H54 (cell line): ENCODE measurements around the gene PALD1.

Source experiments
- DNase-seq: peaks from one replicate; pipeline ENCODE4 v3.0.0; 2011; ENCODE audit warnings: low spot score, mixed read lengths; ENCODE audit not compliant: insufficient read length
- FAIRE-seq: peaks from 3 replicates; lab custom pipeline; 2011; peaks lifted over from hg19 to GRCh38; lab: Jason Lieb, UNC
- POLR2A ChIP-seq: IDR thresholded peaks from 2 replicates; pipeline ENCODE4 v1.6.1; 2011; ENCODE audit warnings: low read depth, mild to moderate bottlenecking, low read length

Gene PALD1

DNA sequence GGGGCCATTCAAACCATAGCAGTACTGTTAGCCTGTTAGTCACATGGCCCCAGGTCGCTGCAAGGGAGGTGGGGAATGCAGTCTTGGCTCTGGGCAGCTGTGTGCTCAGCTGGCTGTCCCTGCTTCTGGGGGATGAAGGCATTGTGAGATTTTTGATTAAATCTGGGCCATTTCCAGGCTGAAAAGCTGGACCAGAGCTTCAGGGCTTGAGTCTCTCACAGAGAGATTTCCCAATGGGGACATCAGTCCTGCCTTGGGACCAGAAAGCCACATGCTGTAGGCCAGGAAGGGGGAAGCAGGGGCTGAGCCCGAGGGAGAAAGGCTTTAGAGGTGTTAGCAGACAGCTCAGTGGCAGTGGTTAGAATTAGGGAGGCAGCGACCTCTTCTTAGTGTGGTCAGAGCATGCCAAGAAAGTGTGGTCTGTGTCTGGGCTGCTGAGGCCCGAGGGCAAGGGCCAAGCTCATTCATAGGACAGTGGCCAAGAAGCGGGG is 33.6 kb downstream of the PALD1 start:
- no peak for FAIRE-seq
- DNase-seq = no peak
- no peak for TF ChIP-seq POLR2A

DNA sequence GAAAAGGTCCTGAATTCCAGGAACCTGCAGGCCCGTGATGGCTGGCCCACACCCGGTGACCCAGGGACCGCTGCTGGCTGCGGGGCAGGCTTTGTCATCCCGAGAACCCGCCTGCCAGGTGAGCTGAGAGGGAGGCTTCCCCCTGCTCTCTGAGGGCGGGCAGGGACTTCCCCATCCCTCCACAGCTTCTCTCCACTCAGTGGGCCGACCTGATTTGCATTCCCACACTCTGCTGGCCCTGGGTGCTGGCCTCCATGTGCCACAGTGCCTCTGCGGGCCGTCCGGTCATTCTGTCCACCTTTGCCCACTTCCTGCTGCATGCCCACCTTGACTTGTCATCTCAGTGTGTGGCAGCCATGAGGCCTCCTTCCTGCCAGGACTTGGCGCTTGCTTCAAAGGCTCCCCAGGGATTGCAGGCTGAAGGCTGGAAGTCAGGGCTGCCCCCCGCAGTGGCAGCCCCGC is 35.3 kb downstream of the PALD1 start:
- TF ChIP-seq POLR2A = no peak
- FAIRE-seq (no peak), DNase-seq (no peak)

DNA sequence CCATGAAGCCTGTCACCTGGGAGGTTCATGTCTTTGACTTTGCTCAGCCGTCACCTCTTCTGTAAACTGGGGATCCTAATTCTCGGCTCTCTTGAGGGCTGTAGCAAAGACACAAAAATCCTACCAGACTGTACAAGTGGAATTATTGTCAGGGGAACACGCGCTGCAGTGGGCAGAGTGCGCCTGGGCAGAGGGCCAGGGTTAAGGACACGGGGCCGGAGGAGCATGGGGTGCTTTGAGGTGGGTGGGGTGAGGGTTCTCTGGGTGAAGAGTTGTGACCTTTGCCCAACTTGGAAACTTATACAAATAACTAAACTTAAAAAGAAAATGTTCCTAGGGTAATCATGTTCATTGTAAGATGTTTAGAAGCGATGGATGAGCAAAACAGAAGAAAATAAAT is 36.0 kb downstream of the PALD1 start:
- FAIRE-seq (no peak), DNase-seq (no peak)
- TF ChIP-seq POLR2A = no peak

DNA sequence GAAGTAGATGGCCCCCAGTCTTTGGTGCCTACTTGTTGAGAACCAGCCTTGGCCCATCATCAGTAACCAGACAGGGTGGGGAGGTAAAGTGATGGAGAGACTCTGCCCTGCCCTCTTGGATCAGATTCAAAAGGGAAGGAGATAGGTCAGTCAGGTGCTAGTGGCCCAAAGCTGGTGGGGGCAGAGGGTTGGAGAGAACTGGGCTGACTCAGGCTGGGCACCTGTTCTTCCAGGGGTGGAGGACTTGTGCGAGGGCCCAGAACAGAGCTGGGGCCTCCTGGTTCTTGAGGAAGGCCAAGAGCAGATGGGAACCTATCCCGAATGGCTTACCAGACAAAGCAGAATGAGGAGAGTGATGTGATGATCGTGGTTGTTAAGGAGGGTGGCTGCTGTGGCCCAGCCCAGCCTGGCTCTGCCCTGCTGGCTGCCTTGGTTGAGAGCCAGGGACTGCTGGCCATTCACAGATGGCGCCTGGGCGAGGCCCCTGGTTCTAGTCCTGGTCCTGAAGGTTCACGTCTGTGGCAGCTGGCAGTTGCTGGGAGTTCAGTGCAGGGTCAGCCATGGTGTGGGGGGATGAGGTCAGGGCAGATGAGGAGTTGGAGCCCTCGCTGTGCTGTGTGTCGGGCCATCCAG is 36.6 kb downstream of the PALD1 start:
- no peak for DNase-seq
- no peak for TF ChIP-seq POLR2A
- no peak for FAIRE-seq

DNA sequence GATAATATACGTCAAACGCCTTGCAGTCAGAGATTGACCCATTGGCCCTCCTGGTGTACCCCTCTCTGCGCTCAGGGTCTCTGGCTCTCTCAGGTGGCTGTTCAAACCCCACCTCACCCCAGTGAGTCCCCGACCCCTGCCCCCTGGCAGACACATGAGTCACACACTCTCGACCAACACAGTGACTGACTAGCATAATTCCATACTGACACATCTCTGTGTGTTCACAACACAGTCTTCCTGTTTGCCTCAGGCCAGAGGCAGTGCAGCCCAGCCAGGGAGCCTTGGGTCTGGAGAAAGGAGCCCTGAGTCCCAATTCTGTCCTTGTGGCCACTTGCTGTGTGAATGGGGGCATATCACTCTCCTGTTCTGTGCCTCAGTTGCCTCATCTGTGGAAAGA is 40.1 kb downstream of the PALD1 start:
- FAIRE-seq (peak; percentile 58), DNase-seq (peak; percentile 83)
- no peak for TF ChIP-seq POLR2A

DNA sequence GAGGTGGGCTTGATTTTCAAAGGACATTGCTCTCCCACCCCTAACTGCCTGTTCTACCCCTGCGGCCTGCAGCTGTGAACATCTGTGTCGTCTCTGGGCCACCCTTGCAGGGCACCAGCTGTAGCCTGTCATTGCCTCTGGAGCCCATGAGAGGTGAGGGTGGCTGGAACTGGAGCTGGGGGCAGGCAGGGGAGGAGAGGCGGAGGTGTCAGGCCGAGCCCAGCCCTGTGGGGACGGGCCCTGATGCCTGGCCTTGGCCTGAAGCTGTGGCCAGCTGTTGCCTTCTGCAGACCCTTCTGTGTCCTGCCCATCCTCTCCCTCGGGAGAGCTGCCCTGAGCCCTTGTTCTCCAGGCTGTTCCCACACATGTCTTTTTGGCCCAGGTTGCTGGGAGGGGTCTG is 44.5 kb downstream of the PALD1 start:
- DNase-seq (no peak), FAIRE-seq (no peak)
- no peak for TF ChIP-seq POLR2A

DNA sequence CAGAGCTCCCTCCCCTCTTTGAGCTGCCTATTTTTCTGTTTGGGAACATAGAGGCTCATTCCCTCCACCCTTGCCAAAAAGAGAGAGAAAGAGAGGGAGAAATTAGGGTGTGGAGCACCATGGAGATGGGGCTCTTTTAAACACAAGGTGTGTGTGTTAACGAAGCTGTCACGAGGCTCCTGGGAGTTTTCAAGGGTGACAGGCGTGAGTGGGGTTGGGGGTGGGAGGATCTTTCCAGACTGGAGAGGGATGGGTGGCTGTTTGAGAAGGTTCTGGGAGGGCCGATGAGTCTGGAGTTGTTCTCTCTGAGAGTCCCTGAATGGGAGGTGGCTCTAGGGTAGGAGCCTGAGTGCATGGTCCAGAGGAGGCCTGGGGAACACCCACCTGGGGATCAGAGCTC is 45.0 kb downstream of the PALD1 start:
- TF ChIP-seq POLR2A = no peak
- DNase-seq (no peak), FAIRE-seq (no peak)

DNA sequence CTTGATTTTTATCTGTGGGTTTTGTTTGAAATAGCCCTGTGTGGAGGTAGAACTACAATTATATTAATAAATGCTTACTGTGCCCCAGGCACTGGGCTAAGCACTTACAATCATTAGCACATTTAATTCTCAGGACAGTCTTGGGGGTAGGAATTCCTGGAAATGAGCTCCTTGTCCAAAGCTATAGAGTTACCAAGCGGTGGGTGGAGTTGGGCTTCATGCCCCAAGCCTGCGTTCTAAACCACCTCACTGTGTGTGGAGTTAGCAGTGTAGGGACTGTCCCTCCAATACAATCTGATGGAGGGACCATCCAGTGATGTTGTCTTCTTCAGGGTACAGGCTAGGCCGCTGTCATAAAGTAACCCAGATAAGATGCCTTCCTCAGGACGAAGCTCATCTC is 49.7 kb downstream of the PALD1 start:
- TF ChIP-seq POLR2A = no peak
- FAIRE-seq (no peak), DNase-seq (no peak)

DNA sequence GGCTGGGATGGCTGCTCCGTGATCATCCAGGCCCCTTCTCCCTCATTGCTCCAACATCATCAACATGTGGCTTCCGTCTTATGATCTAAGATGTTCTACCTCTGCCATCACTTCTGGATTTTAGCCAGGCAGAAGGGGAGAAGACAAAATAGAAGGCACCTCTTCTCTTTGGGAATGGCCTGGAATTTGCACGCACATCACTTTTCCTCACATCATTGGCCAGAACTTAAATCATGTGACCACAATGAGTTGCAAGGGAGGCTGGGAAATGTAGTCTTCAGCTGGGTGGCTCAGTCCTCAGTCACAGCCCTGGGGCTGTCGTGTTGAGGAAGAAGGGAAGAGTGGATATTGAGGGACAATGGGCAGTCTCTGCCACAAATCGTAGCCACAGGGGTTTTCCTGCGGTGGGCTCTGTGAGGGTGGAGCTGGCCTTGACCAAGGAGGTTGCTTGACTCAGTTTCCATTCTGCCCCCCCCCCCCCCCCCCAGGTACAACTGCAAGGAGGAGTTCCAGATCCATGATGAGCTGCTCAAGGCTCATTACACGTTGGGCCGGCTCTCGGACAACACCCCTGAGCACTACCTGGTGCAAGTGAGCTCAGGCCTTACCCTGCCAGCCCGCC is 50.3 kb downstream of the PALD1 start:
- FAIRE-seq (peak; percentile 88), DNase-seq (peak; percentile 90)
- TF ChIP-seq POLR2A = no peak

DNA sequence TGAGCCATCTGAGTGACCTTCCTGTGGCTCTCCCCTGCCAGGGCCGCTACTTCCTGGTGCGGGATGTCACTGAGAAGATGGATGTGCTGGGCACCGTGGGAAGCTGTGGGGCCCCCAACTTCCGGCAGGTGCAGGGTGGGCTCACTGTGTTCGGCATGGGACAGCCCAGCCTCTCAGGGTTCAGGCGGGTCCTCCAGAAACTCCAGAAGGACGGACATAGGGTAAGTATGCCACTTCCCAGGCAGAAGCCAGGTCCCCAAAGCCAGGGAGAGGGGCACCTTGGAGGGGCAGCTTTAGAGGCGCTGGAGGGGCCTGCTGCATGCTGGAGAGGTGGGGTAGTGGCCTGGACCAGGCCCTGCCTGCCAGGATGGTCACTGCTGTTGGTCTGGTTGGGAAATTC is 51.3 kb downstream of the PALD1 start:
- no peak for TF ChIP-seq POLR2A
- FAIRE-seq = no peak
- DNase-seq = no peak

DNA sequence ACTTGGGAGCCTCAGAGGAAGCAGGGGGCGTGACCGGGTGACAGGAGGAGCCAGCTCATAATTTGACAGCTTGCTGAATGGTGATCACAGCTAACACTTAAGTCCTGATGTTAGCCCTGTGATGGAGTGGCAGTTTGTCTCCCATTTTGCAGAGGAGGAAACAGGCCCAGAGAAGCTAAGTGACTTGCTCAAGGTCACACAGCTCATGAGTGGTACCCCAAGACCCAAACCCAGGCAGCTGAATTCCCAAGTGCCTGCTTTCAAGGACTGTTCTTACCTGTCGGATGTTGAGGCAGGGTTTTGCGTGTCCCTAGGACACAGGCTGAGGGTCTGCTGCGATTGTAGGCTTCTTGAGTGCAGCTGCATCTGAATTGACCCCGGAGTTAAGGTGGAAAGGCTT is 51.7 kb downstream of the PALD1 start:
- FAIRE-seq (no peak), DNase-seq (no peak)
- no peak for TF ChIP-seq POLR2A

DNA sequence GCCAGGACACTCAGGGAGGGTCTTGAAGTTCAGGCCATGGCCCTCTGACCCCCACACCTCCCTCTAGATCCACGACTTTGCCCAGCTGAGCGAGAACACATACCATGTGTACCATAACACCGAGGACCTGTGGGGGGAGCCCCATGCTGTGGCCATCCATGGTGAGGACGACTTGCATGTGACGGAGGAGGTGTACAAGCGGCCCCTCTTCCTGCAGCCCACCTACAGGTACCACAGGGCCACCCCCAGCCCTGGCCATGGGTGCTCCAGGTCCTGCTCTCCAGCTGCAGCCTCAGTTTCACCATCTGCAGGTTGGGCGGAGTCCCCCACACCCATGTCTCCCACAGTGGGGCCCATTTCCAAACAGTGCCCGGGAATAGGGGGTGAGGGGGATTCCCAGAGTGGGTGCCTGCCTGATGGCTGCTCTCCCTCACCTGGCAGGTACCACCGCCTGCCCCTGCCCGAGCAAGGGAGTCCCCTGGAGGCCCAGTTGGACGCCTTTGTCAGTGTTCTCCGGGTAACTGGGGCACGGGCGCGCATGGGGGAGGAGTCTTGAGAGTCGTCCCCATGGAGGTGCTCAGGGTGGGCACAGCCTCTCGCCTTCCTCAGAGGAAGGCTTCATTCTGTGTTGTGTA is 54.1 kb downstream of the PALD1 start:
- DNase-seq (no peak), FAIRE-seq (no peak)
- no peak for TF ChIP-seq POLR2A

DNA sequence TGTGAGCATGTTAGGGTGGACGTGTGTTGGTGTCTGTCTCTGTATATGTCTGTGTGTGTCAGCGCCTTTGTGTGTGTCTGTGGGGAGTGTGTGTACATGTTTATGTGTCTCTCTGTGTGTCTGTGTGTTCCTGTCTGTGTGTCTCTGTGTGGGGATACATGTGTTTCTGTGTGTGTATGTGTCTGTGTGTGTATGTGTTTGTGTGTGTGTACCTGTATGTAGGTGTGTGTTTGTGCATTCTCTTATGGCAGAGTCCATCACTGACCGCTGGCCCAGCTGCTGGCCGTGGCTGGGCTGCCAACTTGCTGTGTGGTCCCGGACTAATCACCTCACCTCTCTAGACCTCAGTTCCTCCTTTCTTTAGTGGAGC is 54.6 kb downstream of the PALD1 start:
- FAIRE-seq (no peak), DNase-seq (no peak)
- no peak for TF ChIP-seq POLR2A

DNA sequence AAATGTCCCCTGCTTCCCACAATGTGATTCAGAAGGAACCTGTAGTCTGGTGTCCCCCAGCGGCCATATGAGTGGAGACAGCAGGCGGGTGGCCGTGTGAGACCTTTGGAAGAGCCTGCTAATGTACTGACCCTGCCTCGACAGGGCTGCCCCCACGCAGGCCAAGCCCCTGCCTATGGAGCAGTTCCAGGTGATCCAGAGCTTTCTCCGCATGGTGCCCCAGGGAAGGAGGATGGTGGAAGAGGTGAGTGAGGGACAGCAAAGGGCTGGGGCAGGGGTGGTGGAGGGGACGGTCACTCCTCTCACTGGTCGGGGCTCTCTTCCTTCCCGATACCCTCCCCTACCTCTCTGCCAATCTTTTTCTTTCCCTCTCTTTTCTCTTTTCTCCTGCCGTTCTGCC is 55.7 kb downstream of the PALD1 start:
- no peak for TF ChIP-seq POLR2A
- FAIRE-seq (no peak), DNase-seq (no peak)

DNA sequence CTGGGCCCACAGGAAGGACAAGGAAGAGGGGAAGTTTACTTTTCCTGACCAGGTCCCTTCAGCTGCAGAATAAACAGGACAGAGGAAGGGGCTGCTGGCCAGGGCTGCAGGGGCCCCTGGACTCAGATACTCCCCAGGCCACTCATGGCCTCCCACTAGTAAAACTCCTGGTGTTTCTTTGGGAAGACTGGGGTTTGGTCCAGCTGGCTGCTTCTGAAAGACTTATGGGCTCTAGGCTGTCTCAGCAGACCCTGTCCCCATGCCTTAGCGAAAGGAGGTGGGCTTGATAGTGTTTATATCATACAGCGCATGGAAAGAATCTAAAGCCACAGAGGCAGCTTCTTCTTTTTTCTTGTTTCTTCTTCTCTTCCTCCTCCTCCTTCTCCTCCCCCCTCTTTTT is 56.4 kb downstream of the PALD1 start:
- TF ChIP-seq POLR2A = no peak
- FAIRE-seq (no peak), DNase-seq (no peak)
